GM23338 (cell line): ENCODE results near the gene MYH6. TPM values are rescaled to one million over a fixed set of nuclear protein-coding genes. Genes with fewer than 3 reads are reported as not detected.

Experiments
- ATAC-seq: fragments of 200-7000 bp; cut with Tn5 transposase; 3 replicates; pipeline ENCODE4 v1.9.1; 2020
- DNase-seq: peaks from one replicate; pipeline ENCODE4 v3.0.0-alpha.2; 2015; ENCODE audit warnings: low spot score
- H2AFZ ChIP-seq: fragments of 200-600 bp; sonication (generic); 2 replicates; pipeline ENCODE4 v1.8.0; 2016; ENCODE audit warnings: antibody characterized with exemption, mild to moderate bottlenecking, moderate library complexity
- H3F3A ChIP-seq: fragments of 200-600 bp; sonication (generic); replicated peaks from 2 replicates; pipeline ENCODE4 v1.8.0; 2017; ENCODE audit warnings: antibody characterized with exemption, mixed run types, low read depth
- H3K27ac ChIP-seq: fragments of 200-600 bp; sonication (generic); 2 replicates; pipeline ENCODE4 v1.6.1; 2016; ENCODE audit warnings: low read depth
- H3K27me3 ChIP-seq: fragments of 200-600 bp; sonication (generic); 2 replicates; pipeline ENCODE4 v1.8.0; 2016; ENCODE audit warnings: mild to moderate bottlenecking, mixed run types, moderate library complexity; ENCODE audit not compliant: insufficient read depth
- H3K36me3 ChIP-seq: fragments of 200-600 bp; sonication (generic); 2 replicates; pipeline ENCODE4 v1.8.0; 2016; ENCODE audit warnings: mild to moderate bottlenecking; ENCODE audit not compliant: insufficient read depth
- H3K4me1 ChIP-seq: fragments of 200-600 bp; sonication (generic); 2 replicates; pipeline ENCODE4 v1.8.0; 2016; ENCODE audit warnings: mild to moderate bottlenecking, moderate library complexity; ENCODE audit not compliant: insufficient read depth
- H3K4me2 ChIP-seq: fragments of 200-600 bp; sonication (generic); 2 replicates; pipeline ENCODE4 v1.7.1; 2017; ENCODE audit warnings: mixed run types
- H3K4me3 ChIP-seq: fragments of 200-600 bp; sonication (generic); 2 replicates; pipeline ENCODE4 v1.6.1; 2016; ENCODE audit warnings: mixed run types
- H3K79me2 ChIP-seq: fragments of 200-600 bp; sonication (generic); replicated peaks from 2 replicates; pipeline ENCODE4 v1.8.0; 2017; ENCODE audit warnings: mild to moderate bottlenecking; ENCODE audit not compliant: insufficient read depth
- H3K9me2 ChIP-seq: fragments of 200-600 bp; sonication (generic); 2 replicates; pipeline ENCODE4 v1.8.0; 2017; ENCODE audit not compliant: insufficient read depth
- H4K20me1 ChIP-seq: fragments of 200-600 bp; sonication (generic); replicated peaks from 2 replicates; pipeline ENCODE4 v1.8.0; 2017; ENCODE audit warnings: mild to moderate bottlenecking; ENCODE audit not compliant: insufficient read depth
- H3K27ac Mint-ChIP-seq: 2 replicates; pipeline ENCODE4 v1.8.0; 2020; ENCODE audit warnings: inconsistent platforms, mild to moderate bottlenecking, moderate library complexity, mixed read lengths
- H3K27me3 Mint-ChIP-seq: 3 replicates; pipeline ENCODE4 v1.8.0; 2022; ENCODE audit warnings: low read depth, mild to moderate bottlenecking, moderate library complexity, mixed read lengths, inconsistent platforms; ENCODE audit not compliant: insufficient read depth, poor library complexity
- H3K36me3 Mint-ChIP-seq: 3 replicates; pipeline ENCODE4 v1.8.0; 2021; ENCODE audit warnings: low read depth, mild to moderate bottlenecking, inconsistent platforms, moderate library complexity, mixed read lengths
- H3K4me1 Mint-ChIP-seq: 3 replicates; pipeline ENCODE4 v1.8.0; 2020; ENCODE audit warnings: mild to moderate bottlenecking, inconsistent platforms, mixed read lengths
- H3K4me3 Mint-ChIP-seq: 3 replicates; pipeline ENCODE4 v1.8.0; 2021; ENCODE audit warnings: moderate library complexity, mild to moderate bottlenecking, inconsistent platforms, mixed read lengths
- H3K9me3 Mint-ChIP-seq: 3 replicates; pipeline ENCODE4 v1.8.0; 2020; ENCODE audit warnings: moderate library complexity, mild to moderate bottlenecking, inconsistent platforms, mixed read lengths
- CREB1 ChIP-seq: fragments of 250-450 bp; sonication (Bioruptor Pico); IDR thresholded peaks from 2 replicates; pipeline ENCODE4 v1.5.0; 2020; ENCODE audit warnings: low read depth, mild to moderate bottlenecking, moderate library complexity
- ETS1 ChIP-seq: IDR thresholded peaks from 2 replicates; pipeline ENCODE4 v1.6.1; 2016; ENCODE audit warnings: antibody characterized with exemption
- EZH2phosphoT487 ChIP-seq: fragments of 200-600 bp; sonication (generic); IDR thresholded peaks from one replicate; pipeline ENCODE4 v1.8.1; 2018; ENCODE audit warnings: antibody characterized with exemption; ENCODE audit not compliant: unreplicated experiment
- JUNB ChIP-seq: IDR thresholded peaks from one replicate; pipeline ENCODE4 v1.6.1; 2016; ENCODE audit warnings: antibody characterized with exemption; ENCODE audit not compliant: unreplicated experiment
- POLR2AphosphoS5 ChIP-seq: IDR thresholded peaks from 2 replicates; pipeline ENCODE4 v1.6.1; 2016; ENCODE audit warnings: antibody characterized with exemption, low read depth
- REST ChIP-seq: IDR thresholded peaks from one replicate; pipeline ENCODE4 v1.6.1; 2018; ENCODE audit warnings: antibody characterized with exemption; ENCODE audit not compliant: unreplicated experiment
- STAT1 ChIP-seq: IDR thresholded peaks from one replicate; pipeline ENCODE4 v1.6.1; 2016; ENCODE audit warnings: antibody characterized with exemption; ENCODE audit not compliant: unreplicated experiment
- ZNF114 ChIP-seq: fragments of 250-450 bp; sonication (Bioruptor Pico); IDR thresholded peaks from 2 replicates; pipeline ENCODE4 v1.5.0; 2020; ENCODE audit warnings: mild to moderate bottlenecking, moderate library complexity
- ZNF331 ChIP-seq: fragments of 250-450 bp; sonication (Bioruptor Pico); IDR thresholded peaks from 2 replicates; pipeline ENCODE4 v1.5.0; 2020; ENCODE audit warnings: low read depth, mild to moderate bottlenecking, moderate library complexity
- polyA plus RNA-seq: library from polyadenylated mRNA; unstranded; fragments of >200 nt; fragmentation: Nextera tagmentation; extraction: Ambion mirVana; gene quantifications from 2 replicates; pipeline ENCODE4 v1.2.1, GENCODE V29; 2016
- total RNA-seq: library from RNA; depleted of rRNA; stranded (reverse); fragments of >200 nt; shearing (Covaris generic); gene quantifications from 2 replicates; pipeline ENCODE4 v1.2.3, GENCODE V29; 2014
- TF ChIP-seq, protein P1 (sequence below), 2 experiments: fragments of 200-600 bp in 1 of 2; sonication (generic) in 1 of 2; conservative IDR thresholded peaks; 2 replicates each; pipeline versions ENCODE4 v1.5.1 to v1.6.1; 2016 to 2017; ENCODE audit warnings: antibody characterized with exemption in 2 of 2, low read depth in 2 of 2, mild to moderate bottlenecking in 2 of 2, moderate library complexity in 1 of 2
- TF ChIP-seq, protein P2 (sequence below): fragments of 250-450 bp; sonication (Bioruptor Pico); IDR thresholded peaks from 2 replicates; pipeline ENCODE4 v1.5.0; 2020; ENCODE audit warnings: mild to moderate bottlenecking, moderate library complexity

MYH6 gene
- total and polyA plus RNA-seq, 2 experiments from 2014 or later, result 0.03 to 0.10 TPM

DNA sequence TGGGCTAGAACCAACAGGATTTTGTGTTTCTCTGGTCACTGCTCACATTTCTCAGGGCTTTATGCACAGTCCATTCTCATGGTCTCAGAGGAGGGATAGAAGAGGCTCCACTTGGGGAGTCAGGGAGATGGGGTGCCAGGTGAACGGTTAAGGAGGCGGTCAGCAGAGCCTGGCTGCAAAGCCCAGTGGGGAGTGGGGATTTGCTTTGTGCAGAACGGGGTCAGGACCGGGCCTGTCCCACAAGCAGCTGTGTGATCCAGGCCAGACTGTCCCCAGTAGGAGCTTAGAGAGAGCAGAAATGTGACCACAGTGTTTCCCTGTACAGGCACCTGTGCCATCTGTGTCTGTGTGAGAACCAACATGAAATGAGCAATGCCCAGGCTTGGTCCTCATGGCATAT lies 27.1 kb downstream of the MYH6 start (continued):
- TF ChIP-seq, protein P1, sequence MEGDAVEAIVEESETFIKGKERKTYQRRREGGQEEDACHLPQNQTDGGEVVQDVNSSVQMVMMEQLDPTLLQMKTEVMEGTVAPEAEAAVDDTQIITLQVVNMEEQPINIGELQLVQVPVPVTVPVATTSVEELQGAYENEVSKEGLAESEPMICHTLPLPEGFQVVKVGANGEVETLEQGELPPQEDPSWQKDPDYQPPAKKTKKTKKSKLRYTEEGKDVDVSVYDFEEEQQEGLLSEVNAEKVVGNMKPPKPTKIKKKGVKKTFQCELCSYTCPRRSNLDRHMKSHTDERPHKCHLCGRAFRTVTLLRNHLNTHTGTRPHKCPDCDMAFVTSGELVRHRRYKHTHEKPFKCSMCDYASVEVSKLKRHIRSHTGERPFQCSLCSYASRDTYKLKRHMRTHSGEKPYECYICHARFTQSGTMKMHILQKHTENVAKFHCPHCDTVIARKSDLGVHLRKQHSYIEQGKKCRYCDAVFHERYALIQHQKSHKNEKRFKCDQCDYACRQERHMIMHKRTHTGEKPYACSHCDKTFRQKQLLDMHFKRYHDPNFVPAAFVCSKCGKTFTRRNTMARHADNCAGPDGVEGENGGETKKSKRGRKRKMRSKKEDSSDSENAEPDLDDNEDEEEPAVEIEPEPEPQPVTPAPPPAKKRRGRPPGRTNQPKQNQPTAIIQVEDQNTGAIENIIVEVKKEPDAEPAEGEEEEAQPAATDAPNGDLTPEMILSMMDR (conservative IDR thresholded peaks at IDR 0.05; ENCODE audit: low read depth in 2 of 2), result no peak
- TF ChIP-seq REST, result no peak

DNA sequence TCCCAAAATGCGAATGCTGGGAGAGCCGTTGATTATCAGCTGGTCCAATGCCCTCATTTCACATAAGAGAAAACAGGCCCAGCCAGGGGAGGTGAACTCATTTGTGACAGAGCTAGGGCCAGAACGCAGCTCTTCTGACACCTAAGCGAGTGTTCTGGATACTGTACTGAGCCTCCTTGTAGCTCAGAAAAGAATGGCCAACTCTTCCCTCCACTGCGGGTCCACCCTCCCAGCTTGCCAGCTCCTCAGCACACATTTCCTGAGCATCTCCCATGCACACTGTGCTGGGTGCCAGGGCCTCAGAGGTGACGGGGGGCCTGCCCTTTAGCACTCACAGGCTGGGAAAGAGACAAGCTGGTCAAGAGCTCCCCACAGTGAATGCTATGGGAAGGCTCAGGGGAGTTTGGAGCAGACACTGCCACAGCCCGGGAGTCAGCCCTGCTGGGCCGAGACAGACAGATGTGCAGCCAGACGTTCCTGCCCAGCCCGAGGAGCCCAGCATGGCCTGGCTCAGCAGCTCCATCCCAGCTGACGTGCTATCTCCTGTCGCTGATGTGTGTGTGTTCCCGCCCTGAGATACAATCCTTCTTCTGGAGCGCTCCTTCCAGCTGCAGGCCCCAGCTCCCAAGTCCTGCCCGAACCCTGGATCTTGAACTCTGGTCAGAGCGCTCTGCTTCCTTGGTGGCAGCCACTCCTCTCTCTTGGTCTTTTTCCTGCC lies 27.7 kb downstream of the MYH6 start:
- DNase-seq (no peak), ATAC-seq (no peak)
- Histone ChIP-seq H4K20me1 (no peaks in the 10 kb centered on the region; the same call in 1 of the 2 replicates), H3F3A (no peaks in the 10 kb centered on the region), H3K4me1 (peaks cover 9% of the 10 kb centered on the region; the same call in 1 of the 2 replicates), H3K9me2 (no peaks in the 10 kb centered on the region), H3K27me3 (peaks cover 31% of the 10 kb centered on the region; the same call in 1 of the 2 replicates), H3K4me2 (no peak overlapping the region), H3K79me2 (no peaks in the 10 kb centered on the region), H3K36me3 (no peaks in the 10 kb centered on the region), H3K27ac (no peak overlapping the region), H2AFZ (no peak overlapping the region), H3K4me3 (no peak overlapping the region)
- Mint-ChIP-seq H3K9me3 (no peaks in the 10 kb centered on the region; the same call in 2 of the 3 replicates), H3K4me3 (no peak overlapping the region; the same call in 2 of the 3 replicates), H3K4me1 (peaks cover 19% of the 10 kb centered on the region), H3K27ac (no peak overlapping the region), H3K36me3 (no peaks in the 10 kb centered on the region), H3K27me3 (peaks cover 23% of the 10 kb centered on the region)
- TF ChIP-seq JUNB (no peak), STAT1 (no peak), POLR2AphosphoS5 (no peak), ZNF114 (CRISPR knock-in tag) (no peak), ETS1 (no peak), ZNF331 (CRISPR knock-in tag) (no peak), CREB1 (CRISPR knock-in tag) (no peak), EZH2phosphoT487 (no peak)
- TF ChIP-seq, protein P2, sequence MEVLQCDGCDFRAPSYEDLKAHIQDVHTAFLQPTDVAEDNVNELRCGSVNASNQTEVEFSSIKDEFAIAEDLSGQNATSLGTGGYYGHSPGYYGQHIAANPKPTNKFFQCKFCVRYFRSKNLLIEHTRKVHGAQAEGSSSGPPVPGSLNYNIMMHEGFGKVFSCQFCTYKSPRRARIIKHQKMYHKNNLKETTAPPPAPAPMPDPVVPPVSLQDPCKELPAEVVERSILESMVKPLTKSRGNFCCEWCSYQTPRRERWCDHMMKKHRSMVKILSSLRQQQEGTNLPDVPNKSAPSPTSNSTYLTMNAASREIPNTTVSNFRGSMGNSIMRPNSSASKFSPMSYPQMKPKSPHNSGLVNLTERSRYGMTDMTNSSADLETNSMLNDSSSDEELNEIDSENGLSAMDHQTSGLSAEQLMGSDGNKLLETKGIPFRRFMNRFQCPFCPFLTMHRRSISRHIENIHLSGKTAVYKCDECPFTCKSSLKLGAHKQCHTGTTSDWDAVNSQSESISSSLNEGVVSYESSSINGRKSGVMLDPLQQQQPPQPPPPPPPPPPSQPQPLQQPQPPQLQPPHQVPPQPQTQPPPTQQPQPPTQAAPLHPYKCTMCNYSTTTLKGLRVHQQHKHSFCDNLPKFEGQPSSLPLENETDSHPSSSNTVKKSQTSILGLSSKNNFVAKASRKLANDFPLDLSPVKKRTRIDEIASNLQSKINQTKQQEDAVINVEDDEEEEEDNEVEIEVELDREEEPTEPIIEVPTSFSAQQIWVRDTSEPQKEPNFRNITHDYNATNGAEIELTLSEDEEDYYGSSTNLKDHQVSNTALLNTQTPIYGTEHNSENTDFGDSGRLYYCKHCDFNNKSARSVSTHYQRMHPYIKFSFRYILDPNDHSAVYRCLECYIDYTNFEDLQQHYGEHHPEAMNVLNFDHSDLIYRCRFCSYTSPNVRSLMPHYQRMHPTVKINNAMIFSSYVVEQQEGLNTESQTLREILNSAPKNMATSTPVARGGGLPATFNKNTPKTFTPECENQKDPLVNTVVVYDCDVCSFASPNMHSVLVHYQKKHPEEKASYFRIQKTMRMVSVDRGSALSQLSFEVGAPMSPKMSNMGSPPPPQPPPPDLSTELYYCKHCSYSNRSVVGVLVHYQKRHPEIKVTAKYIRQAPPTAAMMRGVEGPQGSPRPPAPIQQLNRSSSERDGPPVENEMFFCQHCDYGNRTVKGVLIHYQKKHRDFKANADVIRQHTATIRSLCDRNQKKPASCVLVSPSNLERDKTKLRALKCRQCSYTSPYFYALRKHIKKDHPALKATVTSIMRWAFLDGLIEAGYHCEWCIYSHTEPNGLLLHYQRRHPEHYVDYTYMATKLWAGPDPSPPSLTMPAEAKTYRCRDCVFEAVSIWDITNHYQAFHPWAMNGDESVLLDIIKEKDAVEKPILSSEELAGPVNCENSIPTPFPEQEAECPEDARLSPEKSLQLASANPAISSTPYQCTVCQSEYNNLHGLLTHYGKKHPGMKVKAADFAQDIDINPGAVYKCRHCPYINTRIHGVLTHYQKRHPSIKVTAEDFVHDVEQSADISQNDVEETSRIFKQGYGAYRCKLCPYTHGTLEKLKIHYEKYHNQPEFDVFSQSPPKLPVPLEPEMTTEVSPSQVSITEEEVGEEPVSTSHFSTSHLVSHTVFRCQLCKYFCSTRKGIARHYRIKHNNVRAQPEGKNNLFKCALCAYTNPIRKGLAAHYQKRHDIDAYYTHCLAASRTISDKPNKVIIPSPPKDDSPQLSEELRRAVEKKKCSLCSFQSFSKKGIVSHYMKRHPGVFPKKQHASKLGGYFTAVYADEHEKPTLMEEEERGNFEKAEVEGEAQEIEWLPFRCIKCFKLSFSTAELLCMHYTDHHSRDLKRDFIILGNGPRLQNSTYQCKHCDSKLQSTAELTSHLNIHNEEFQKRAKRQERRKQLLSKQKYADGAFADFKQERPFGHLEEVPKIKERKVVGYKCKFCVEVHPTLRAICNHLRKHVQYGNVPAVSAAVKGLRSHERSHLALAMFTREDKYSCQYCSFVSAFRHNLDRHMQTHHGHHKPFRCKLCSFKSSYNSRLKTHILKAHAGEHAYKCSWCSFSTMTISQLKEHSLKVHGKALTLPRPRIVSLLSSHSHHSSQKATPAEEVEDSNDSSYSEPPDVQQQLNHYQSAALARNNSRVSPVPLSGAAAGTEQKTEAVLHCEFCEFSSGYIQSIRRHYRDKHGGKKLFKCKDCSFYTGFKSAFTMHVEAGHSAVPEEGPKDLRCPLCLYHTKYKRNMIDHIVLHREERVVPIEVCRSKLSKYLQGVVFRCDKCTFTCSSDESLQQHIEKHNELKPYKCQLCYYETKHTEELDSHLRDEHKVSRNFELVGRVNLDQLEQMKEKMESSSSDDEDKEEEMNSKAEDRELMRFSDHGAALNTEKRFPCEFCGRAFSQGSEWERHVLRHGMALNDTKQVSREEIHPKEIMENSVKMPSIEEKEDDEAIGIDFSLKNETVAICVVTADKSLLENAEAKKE, result no peak
